Measurements from ENCODE around the gene GALNT2. TPM values are rescaled to one million over a fixed set of nuclear protein-coding genes. Genes with fewer than 3 reads are reported as not detected.

The GALNT2 gene
- total and polyA plus RNA-seq, 3 donors from 2014 or later, result 63.0 to 135 (median 114) TPM

DNA sequence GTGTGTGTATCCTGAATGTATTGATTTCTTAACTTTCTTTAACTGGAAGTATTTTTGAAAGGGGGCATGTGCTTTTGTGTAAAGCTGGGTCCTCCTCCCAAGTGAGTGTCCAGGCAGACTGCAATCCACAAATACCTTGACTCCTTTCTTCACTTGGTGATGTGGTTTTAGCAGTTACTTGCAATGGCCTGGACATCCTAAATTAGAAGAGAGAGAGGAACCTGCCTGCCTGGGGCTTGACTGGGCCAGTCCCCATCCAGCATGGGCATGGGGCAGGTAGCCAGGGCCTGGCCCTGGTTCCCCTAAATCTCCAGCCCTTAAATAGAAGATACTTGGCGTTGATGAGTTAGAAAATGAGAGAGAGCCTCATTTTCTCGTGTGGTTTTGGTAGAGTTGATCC, 199.4 kb downstream of the GALNT2 start:
- H3K27me3 ChIP-seq, result no peaks in the 10 kb centered on the region
- no peaks in the 10 kb centered on the region for H3K36me3 ChIP-seq (ENCODE audit: low read depth, missing control alignments)
- peaks cover 5% of the 10 kb centered on the region for H3K4me1 ChIP-seq
- WGBS, 2 donors, result 33 to 54% methylated on average over 1 to 2 of the region's 2 CpGs
- DNase-seq, result no peak
- no peaks in the 10 kb centered on the region for H3K9me3 ChIP-seq
- intact Hi-C loops (cut with DNase I; ENCODE audit: low total_unique reads), result no loop called here
- no peak overlapping the region for H3K4me3 ChIP-seq
- TF ChIP-seq, protein P1, sequence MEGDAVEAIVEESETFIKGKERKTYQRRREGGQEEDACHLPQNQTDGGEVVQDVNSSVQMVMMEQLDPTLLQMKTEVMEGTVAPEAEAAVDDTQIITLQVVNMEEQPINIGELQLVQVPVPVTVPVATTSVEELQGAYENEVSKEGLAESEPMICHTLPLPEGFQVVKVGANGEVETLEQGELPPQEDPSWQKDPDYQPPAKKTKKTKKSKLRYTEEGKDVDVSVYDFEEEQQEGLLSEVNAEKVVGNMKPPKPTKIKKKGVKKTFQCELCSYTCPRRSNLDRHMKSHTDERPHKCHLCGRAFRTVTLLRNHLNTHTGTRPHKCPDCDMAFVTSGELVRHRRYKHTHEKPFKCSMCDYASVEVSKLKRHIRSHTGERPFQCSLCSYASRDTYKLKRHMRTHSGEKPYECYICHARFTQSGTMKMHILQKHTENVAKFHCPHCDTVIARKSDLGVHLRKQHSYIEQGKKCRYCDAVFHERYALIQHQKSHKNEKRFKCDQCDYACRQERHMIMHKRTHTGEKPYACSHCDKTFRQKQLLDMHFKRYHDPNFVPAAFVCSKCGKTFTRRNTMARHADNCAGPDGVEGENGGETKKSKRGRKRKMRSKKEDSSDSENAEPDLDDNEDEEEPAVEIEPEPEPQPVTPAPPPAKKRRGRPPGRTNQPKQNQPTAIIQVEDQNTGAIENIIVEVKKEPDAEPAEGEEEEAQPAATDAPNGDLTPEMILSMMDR (IDR thresholded peaks at IDR 0.05), result no peak
- no peak for TF ChIP-seq POLR2A (IDR thresholded peaks at IDR 0.05)
- H3K27ac ChIP-seq, result no peak overlapping the region

DNA sequence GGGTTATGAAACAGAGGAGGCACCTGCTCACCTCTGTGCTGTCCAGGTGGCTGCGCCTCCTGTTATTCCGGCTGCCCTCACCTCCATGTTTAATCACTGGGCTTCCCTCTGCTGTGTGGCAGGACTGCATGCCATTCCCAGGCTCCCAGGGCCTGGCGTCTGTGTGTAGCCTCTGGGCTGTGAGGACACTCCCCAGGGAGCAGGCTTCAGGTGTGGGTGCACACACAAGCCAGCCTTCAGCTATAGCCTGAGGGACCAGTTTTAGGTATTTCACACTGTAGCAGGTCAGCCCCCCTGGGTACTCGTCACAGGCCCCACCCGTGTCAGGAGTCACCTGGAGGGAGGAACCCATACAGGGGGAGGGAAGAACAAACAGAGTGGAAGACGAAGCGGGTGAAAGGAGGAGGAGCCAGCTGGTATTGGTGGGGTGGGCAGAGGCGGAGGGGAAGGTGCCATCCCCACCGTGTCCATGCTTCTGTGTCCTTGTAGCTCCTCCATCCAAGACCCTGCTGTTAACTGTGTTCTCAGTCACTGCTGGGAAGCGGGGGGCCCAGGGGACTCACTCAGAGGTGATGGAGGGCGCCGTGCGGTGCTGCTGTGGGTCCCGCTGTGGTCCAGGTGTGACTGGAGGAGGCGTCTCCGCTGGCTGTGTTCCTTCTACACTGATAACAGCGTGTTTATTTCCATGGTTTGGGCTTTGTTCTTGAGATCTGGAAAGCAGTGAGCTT, 200.5 kb downstream of the GALNT2 start:
- WGBS, 2 donors, result 85 to 92% methylated on average over 16 to 17 of the region's 17 CpGs
- H3K36me3 ChIP-seq (ENCODE audit: low read depth, missing control alignments), result no peaks in the 10 kb centered on the region
- no peak for TF ChIP-seq POLR2A (IDR thresholded peaks at IDR 0.05)
- TF ChIP-seq, protein P1 (IDR thresholded peaks at IDR 0.05), result no peak
- no peak overlapping the region for H3K4me3 ChIP-seq
- DNase-seq, result no peak
- intact Hi-C loops (cut with DNase I; ENCODE audit: low total_unique reads), result no loop called here
- H3K4me1 ChIP-seq, result peaks cover 5% of the 10 kb centered on the region
- H3K27me3 ChIP-seq, result no peaks in the 10 kb centered on the region
- no peak overlapping the region for H3K27ac ChIP-seq
- no peaks in the 10 kb centered on the region for H3K9me3 ChIP-seq

DNA sequence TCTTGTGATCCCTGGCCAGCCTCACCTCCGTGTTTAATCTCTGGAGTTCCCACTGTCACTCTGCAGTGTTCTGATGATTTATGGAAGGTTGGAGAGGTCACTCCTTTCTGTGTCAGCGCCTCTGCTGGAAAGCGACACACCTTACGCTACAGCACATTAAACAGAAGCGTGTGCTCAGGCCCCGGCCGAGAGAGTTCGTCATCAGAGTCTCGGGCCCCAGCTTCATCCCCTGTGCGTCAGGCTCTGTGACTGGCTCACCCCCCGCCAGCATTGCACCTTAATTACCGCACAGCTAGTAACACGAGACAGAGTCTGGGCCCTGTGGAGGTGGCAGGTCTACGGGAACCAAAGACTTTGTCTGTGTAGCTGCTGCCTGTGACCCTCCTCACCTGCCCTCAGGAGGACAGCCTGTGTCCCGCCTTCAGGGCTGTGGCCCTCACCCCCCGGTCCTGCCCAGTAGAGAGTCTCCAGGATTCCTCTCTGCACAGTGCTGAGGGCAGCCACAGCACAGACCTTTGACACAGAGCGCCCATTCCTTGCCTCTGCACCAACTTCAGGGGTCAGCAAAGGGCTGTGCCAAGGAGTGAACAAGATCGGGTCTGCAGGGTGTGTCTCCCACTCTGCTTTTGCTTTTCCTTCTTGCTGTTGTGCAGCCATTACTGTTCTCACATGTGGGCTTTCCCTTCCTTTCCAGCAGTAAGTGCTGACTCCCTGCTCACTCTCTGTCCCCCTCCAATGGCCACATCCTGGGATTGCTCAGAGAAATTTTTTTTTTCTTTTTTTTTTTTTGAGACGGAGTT, 201.5 kb downstream of the GALNT2 start:
- Histone ChIP-seq H3K4me3 (no peak overlapping the region), H3K27ac (no peak overlapping the region), H3K9me3 (no peaks in the 10 kb centered on the region), H3K27me3 (no peaks in the 10 kb centered on the region), H3K4me1 (peaks cover 5% of the 10 kb centered on the region), H3K36me3 (ENCODE audit: low read depth, missing control alignments) (no peaks in the 10 kb centered on the region)
- peak; percentile 58 for DNase-seq
- WGBS, 2 donors, result 88 to 89% methylated on average over 19 of the region's 19 CpGs
- intact Hi-C loops (cut with DNase I; ENCODE audit: low total_unique reads), result no loop called here
- TF ChIP-seq, protein P1 (IDR thresholded peaks at IDR 0.05), result peak; percentile 35 to 57 (median 55)
- no peak for TF ChIP-seq POLR2A (IDR thresholded peaks at IDR 0.05)

DNA sequence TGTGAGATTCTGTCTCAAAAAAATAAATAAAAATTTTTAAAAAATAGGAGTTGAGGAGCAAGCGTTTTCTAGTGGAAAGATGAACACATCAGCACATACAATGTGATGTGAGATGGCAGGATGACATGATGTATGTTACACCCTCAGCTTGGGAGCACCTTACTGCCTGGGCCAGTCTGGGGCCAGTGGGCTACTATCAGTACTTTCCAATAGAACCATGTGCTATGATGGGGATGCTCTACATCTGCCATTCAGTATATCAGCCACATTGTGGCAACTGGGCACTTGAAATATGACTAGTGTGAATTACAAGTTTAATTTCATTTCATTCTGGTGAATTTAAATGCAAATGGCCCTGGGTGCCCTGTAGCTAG, 203.1 kb downstream of the GALNT2 start:
- H3K27me3 ChIP-seq, result no peaks in the 10 kb centered on the region
- WGBS, 2 donors, result 89 to 92% methylated on average over 1 of the region's 1 CpG
- TF ChIP-seq POLR2A (IDR thresholded peaks at IDR 0.05), result no peak
- TF ChIP-seq, protein P1 (IDR thresholded peaks at IDR 0.05), result no peak
- H3K4me3 ChIP-seq, result no peak overlapping the region
- H3K36me3 ChIP-seq (ENCODE audit: low read depth, missing control alignments), result no peaks in the 10 kb centered on the region
- intact Hi-C loops (cut with DNase I; ENCODE audit: low total_unique reads), result no loop called here
- DNase-seq, result no peak
- peaks cover 5% of the 10 kb centered on the region for H3K4me1 ChIP-seq
- no peaks in the 10 kb centered on the region for H3K9me3 ChIP-seq
- H3K27ac ChIP-seq, result no peak overlapping the region
